SK-N-MC (cell line): Measurements from ENCODE around the gene MCEE.

ENCODE experiments used
- EZH2 ChIP-seq: fragments of 200-600 bp; sonication (generic); IDR thresholded peaks from one replicate; pipeline ENCODE4 v1.6.1; 2017; ENCODE audit warnings: antibody characterized with exemption
- POLR2AphosphoS5 ChIP-seq: IDR thresholded peaks from 2 replicates; pipeline ENCODE4 v1.6.1; 2012; ENCODE audit warnings: mild to moderate bottlenecking, low read depth, low read length, borderline replicate concordance

- TF ChIP-seq POLR2AphosphoS5 (no peak), EZH2 (no peak)
Observed at GRCh38 chr2:71060871-71061270, 69.2 kb downstream of the MCEE start.
